Measurements from ENCODE around the gene ASAP2. TPM values are rescaled to one million over a fixed set of nuclear protein-coding genes. Genes with fewer than 3 reads are reported as not detected.
"Not testable (repeated sequence)": the region's sequence is repeated elsewhere in the genome, so short reads cannot be mapped to it uniquely, and the experiment has no call there.

Gene ASAP2
- polyA plus RNA-seq, 2 donors = 4.0 to 5.3 TPM

DNA sequence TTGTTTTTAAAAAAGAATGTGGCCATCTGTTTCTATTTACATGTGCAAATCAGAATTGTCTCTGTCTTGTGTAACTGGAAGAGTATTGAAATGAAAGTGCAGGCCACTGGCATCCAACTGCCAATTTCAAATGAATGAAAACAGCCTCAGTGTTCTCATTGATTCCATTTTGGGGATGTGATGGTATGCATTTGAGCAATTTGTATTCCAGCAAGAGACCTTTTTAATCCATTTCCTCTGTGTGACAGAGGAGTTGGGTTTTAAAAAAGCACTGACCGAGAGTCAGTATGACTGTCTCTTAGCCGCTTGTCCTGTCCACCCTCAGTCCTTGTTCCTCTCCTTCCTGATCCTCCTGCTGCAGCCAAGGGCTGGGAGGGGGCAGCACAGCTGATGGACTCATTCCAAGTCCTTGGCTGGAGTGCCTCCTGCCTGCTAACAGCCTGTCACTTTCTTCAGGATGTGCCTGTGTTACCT, 50.0 kb downstream of the ASAP2 start:
- Histone ChIP-seq H3K36me3 (ENCODE audit: control insufficient read depth in 2 of 2, insufficient read depth in 2 of 2, low read length in 1 of 2) (no peaks in the 10 kb centered on the region), H3K4me3 (ENCODE audit: low read depth in 1 of 2, low read length in 2 of 2) (no peak overlapping the region), H3K27me3 (ENCODE audit: control insufficient read depth in 1 of 2, insufficient read depth in 2 of 2, low read length in 2 of 2) (no peaks in the 10 kb centered on the region), H3K4me1 (ENCODE audit: control insufficient read depth in 2 of 2, insufficient read depth in 2 of 2, low read length in 1 of 2) (peaks cover 11 to 21% of the 10 kb centered on the region in 2 donors), H3K9me3 (ENCODE audit: control insufficient read depth in 2 of 2, insufficient read depth in 1 of 2, low read depth in 1 of 2, low read length in 1 of 2) (no peaks in the 10 kb centered on the region), H3K27ac (ENCODE audit: low read depth in 2 of 2, low read length in 1 of 2) (no peak overlapping the region)
- 37 to 54% methylated on average over 2 of the region's 2 CpGs for WGBS, 2 donors

DNA sequence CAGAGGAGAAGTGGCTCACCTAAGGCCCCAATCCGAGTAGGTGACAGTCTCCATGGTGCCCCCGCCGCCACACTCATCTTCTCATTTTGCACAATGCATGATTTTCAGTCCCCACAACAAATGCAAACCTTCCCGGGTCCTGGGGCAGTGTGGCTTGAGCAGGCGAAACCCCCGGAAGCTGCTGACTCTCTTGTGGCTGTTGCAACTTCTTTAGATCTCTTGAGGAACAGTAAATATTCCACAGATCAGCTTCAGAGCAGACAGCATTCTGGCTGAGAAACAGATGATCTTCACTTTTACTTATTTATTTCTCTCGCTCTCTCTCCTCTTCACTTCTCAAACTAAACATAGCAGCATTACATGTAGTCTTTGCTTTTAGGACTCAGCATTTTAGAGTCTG, 51.9 kb downstream of the ASAP2 start:
- Histone ChIP-seq H3K36me3 (ENCODE audit: control insufficient read depth in 2 of 2, insufficient read depth in 2 of 2, low read length in 1 of 2) (no peaks in the 10 kb centered on the region), H3K4me3 (ENCODE audit: low read depth in 1 of 2, low read length in 2 of 2) (no peak overlapping the region), H3K9me3 (ENCODE audit: control insufficient read depth in 2 of 2, insufficient read depth in 1 of 2, low read depth in 1 of 2, low read length in 1 of 2) (no peaks in the 10 kb centered on the region), H3K4me1 (ENCODE audit: control insufficient read depth in 2 of 2, insufficient read depth in 2 of 2, low read length in 1 of 2) (peaks cover 9 to 24% of the 10 kb centered on the region in 2 donors), H3K27me3 (ENCODE audit: control insufficient read depth in 1 of 2, insufficient read depth in 2 of 2, low read length in 2 of 2) (no peaks in the 10 kb centered on the region), H3K27ac (ENCODE audit: low read depth in 2 of 2, low read length in 1 of 2) (peak overlapping the region in 1 of 2 donors; percentile 37)
- 75 to 80% methylated on average over 7 of the region's 7 CpGs for WGBS, 2 donors

DNA sequence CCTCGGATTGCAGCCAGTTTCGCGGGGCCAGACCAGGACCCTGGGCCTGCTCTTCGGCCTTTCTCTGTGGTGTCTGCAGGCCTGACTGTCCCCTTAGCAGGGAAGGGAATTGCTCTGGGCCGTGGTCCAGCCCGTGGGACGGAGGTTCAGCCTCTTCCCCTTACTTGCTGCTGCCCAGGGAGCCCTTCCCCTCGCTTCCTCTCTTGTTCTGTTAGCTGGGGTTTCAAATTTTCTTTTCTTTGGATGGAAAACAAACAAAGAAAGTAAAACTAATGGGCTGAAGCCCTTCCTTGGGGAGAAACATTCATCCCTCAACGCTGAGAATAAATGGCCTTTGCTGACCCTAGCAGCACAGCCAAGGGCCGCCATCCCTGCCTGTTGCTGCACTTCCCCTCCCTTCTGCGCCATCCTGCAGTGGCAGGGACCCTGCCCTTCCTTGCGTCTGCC, 52.4 kb downstream of the ASAP2 start:
- Histone ChIP-seq H3K27ac (ENCODE audit: low read depth in 2 of 2, low read length in 1 of 2) (peak overlapping the region in 1 of 2 donors; percentile 22), H3K36me3 (ENCODE audit: control insufficient read depth in 2 of 2, insufficient read depth in 2 of 2, low read length in 1 of 2) (no peaks in the 10 kb centered on the region), H3K27me3 (ENCODE audit: control insufficient read depth in 1 of 2, insufficient read depth in 2 of 2, low read length in 2 of 2) (no peaks in the 10 kb centered on the region), H3K4me1 (ENCODE audit: control insufficient read depth in 2 of 2, insufficient read depth in 2 of 2, low read length in 1 of 2) (peaks cover 9 to 24% of the 10 kb centered on the region in 2 donors), H3K9me3 (ENCODE audit: control insufficient read depth in 2 of 2, insufficient read depth in 1 of 2, low read depth in 1 of 2, low read length in 1 of 2) (no peaks in the 10 kb centered on the region), H3K4me3 (ENCODE audit: low read depth in 1 of 2, low read length in 2 of 2) (no peak overlapping the region)
- 58 to 70% methylated on average over 12 of the region's 12 CpGs for WGBS, 2 donors

DNA sequence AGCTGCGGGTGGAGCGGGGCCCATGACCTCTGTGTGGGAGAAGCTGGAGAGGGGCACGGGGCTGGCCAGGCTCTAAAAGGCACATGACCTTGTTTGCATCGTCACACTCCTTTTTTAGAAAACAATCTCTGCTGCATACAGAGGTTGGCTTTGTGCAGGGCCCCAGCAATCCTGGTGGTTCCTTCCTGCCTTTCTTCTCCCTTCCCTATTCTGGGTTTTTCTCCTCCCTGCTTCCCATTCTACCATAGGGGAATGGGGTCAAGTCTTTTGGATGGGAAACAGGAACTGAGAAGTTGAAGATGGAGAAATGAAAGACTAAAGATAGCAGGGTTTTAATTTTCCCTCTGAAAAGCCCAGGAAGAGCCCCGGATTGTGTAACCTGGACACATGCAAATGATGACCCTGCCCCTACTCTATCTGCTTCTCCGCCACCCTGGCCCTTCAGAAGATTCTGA, 53.9 kb downstream of the ASAP2 start:
- Histone ChIP-seq H3K4me3 (ENCODE audit: low read depth in 1 of 2, low read length in 2 of 2) (no peak overlapping the region), H3K4me1 (ENCODE audit: control insufficient read depth in 2 of 2, insufficient read depth in 2 of 2, low read length in 1 of 2) (peaks cover 9 to 24% of the 10 kb centered on the region in 2 donors), H3K27me3 (ENCODE audit: control insufficient read depth in 1 of 2, insufficient read depth in 2 of 2, low read length in 2 of 2) (no peaks in the 10 kb centered on the region), H3K27ac (ENCODE audit: low read depth in 2 of 2, low read length in 1 of 2) (peak overlapping the region in 1 of 2 donors; percentile 14), H3K36me3 (ENCODE audit: control insufficient read depth in 2 of 2, insufficient read depth in 2 of 2, low read length in 1 of 2) (no peaks in the 10 kb centered on the region), H3K9me3 (ENCODE audit: control insufficient read depth in 2 of 2, insufficient read depth in 1 of 2, low read depth in 1 of 2, low read length in 1 of 2) (no peaks in the 10 kb centered on the region)
- WGBS, 2 donors = 74 to 76% methylated on average over 6 of the region's 6 CpGs

DNA sequence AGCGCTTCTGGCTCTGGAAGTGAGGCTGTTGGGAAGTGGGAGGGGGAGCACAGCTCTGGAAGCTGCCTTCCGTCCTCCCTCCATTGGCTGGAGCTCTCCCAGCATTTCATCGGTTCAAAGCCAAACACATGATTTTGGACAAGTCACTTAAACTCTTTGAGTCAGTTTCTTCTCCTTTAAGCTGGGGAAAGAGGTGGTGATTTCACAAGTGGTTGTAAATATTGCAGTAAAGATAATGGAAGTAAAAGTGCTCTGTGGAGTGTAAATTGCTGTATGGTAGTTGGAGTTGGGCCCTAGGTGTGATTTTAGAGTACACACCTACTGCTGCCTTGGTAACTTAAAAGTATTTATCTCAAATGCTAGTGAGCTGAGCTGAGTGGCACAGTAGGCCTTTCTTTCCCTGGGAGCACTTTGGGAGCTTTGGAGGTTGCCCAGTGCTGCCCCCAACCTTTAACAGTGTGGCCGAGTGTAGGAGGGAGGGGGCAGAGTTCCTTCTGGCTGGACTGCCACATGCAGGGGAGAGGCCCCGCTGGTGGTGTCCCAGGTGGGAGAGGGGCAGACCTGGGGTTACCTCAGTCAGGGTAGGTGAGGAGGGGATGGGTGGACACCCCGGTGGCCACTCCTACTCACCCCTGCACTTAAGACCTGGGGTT, 54.7 kb downstream of the ASAP2 start:
- Histone ChIP-seq H3K4me1 (ENCODE audit: control insufficient read depth in 2 of 2, insufficient read depth in 2 of 2, low read length in 1 of 2) (peaks cover 9 to 24% of the 10 kb centered on the region in 2 donors), H3K4me3 (ENCODE audit: low read depth in 1 of 2, low read length in 2 of 2) (no peak overlapping the region), H3K36me3 (ENCODE audit: control insufficient read depth in 2 of 2, insufficient read depth in 2 of 2, low read length in 1 of 2) (no peaks in the 10 kb centered on the region), H3K27ac (ENCODE audit: low read depth in 2 of 2, low read length in 1 of 2) (peak overlapping the region in 1 of 2 donors; percentile 78), H3K9me3 (ENCODE audit: control insufficient read depth in 2 of 2, insufficient read depth in 1 of 2, low read depth in 1 of 2, low read length in 1 of 2) (no peaks in the 10 kb centered on the region), H3K27me3 (ENCODE audit: control insufficient read depth in 1 of 2, insufficient read depth in 2 of 2, low read length in 2 of 2) (no peaks in the 10 kb centered on the region)
- 64 to 71% methylated on average over 6 of the region's 6 CpGs for WGBS, 2 donors

DNA sequence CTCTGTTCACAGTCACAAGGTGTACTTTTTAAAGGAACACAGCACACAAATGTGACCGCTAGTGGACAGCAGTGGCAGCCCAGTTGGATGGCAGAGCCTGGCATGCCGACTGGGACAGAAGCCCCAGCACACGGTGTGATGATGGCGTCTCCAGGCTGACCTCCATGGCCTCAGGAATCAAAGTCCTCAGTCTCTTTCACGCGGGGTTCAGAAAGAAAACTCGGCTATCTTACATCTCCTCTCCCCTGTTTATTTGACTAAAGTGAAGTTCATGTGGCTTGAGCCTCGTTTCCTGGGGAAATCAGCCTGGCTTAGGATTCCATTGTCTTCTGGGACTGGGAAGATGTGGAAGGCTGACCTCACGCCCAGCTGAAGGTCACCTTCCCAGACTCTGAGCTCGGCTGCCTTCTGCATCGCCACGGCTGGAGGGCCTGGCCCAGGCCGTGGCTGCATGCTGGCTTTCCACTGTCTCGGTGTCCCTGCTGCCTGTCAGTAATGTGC, 56.1 kb downstream of the ASAP2 start:
- H3K4me1 ChIP-seq (ENCODE audit: control insufficient read depth in 2 of 2, insufficient read depth in 2 of 2, low read length in 1 of 2) = peaks cover 5 to 22% of the 10 kb centered on the region in 2 donors
- WGBS, 2 donors = 65 to 71% methylated on average over 14 of the region's 14 CpGs

DNA sequence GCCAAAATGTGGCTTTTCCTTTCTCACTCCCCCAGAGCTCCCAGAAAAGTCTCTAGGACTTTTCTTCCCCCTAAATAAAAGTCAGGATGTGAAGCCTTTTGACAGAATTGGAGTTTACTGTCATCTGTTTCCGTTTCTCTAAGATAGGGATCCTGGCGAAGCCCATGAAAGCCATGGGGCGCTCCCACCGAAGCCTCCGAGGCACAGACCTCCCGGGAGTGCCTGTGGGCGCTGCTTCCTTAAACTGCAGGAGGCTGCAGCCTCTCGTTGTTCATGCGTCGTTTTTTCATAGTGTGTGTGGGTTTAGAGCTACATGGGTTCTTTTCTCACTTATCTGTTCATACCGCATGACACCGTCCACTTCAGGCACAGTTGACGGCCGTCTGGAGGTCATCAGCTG, 56.8 kb downstream of the ASAP2 start:
- Histone ChIP-seq H3K4me1 (ENCODE audit: control insufficient read depth in 2 of 2, insufficient read depth in 2 of 2, low read length in 1 of 2) (peaks cover 5 to 22% of the 10 kb centered on the region in 2 donors), H3K27me3 (ENCODE audit: control insufficient read depth in 1 of 2, insufficient read depth in 2 of 2, low read length in 2 of 2) (no peaks in the 10 kb centered on the region), H3K27ac (ENCODE audit: low read depth in 2 of 2, low read length in 1 of 2) (peak overlapping the region; percentile 8 to 38), H3K9me3 (ENCODE audit: control insufficient read depth in 2 of 2, insufficient read depth in 1 of 2, low read depth in 1 of 2, low read length in 1 of 2) (no peaks in the 10 kb centered on the region), H3K36me3 (ENCODE audit: control insufficient read depth in 2 of 2, insufficient read depth in 2 of 2, low read length in 1 of 2) (no peaks in the 10 kb centered on the region), H3K4me3 (ENCODE audit: low read depth in 1 of 2, low read length in 2 of 2) (no peak overlapping the region)
- 48 to 58% methylated on average over 14 of the region's 14 CpGs for WGBS, 2 donors

More for the DNA sequence above, 56.1 kb downstream of the ASAP2 start:
- no peaks in the 10 kb centered on the region for H3K36me3 ChIP-seq (ENCODE audit: control insufficient read depth in 2 of 2, insufficient read depth in 2 of 2, low read length in 1 of 2)
- no peaks in the 10 kb centered on the region for H3K27me3 ChIP-seq (ENCODE audit: control insufficient read depth in 1 of 2, insufficient read depth in 2 of 2, low read length in 2 of 2)
- no peaks in the 10 kb centered on the region for H3K9me3 ChIP-seq (ENCODE audit: control insufficient read depth in 2 of 2, insufficient read depth in 1 of 2, low read depth in 1 of 2, low read length in 1 of 2)
- peak overlapping the region; percentile 38 to 66 for H3K27ac ChIP-seq (ENCODE audit: low read depth in 2 of 2, low read length in 1 of 2)
- no peak overlapping the region for H3K4me3 ChIP-seq (ENCODE audit: low read depth in 1 of 2, low read length in 2 of 2)

DNA sequence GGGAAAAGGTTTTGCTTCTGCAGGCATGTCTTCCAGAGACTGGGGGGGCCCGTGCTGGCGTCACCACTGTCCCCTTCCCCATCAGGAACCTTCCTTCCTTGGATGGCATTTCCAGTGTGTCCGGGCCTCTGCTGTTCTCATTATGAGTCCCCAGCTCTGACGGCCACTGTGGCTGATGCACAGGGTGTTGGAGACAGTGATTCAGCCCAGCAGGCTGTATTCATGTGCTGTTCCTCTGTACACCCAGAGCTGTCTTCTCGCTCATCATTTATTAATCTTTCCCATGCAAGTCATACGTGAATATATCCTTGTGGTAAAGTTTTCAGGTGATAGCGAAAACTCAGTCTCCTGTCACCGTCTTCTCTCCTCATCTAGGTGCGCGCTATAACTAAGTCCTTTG, 57.7 kb downstream of the ASAP2 start:
- Histone ChIP-seq H3K4me1 (ENCODE audit: control insufficient read depth in 2 of 2, insufficient read depth in 2 of 2, low read length in 1 of 2) (peaks cover 2 to 20% of the 10 kb centered on the region in 2 donors), H3K27ac (ENCODE audit: low read depth in 2 of 2, low read length in 1 of 2) (no peak overlapping the region), H3K27me3 (ENCODE audit: control insufficient read depth in 1 of 2, insufficient read depth in 2 of 2, low read length in 2 of 2) (no peaks in the 10 kb centered on the region), H3K9me3 (ENCODE audit: control insufficient read depth in 2 of 2, insufficient read depth in 1 of 2, low read depth in 1 of 2, low read length in 1 of 2) (no peaks in the 10 kb centered on the region), H3K36me3 (ENCODE audit: control insufficient read depth in 2 of 2, insufficient read depth in 2 of 2, low read length in 1 of 2) (no peaks in the 10 kb centered on the region), H3K4me3 (ENCODE audit: low read depth in 1 of 2, low read length in 2 of 2) (no peak overlapping the region)
- 87% methylated on average over 10 of the region's 10 CpGs for WGBS, 2 donors

DNA sequence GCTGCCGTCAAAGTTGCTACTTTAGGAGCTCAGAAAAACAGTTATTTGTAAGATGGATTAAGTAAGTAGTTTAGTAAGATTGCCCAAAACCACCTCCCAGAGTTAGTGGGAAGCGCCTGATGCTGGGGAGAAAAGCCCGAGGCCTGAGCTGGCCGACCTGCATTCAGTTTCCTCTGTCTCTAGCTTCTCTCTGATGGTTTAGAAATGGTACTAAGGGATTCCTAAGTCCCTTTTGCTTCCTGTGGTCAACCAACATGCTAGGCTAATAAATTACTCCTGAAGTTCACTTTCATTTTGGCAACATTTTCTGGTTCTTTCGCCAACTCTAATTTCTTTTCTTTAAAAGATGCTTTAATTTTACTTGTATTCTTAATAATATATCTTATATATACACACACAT, 60.1 kb downstream of the ASAP2 start:
- WGBS, 2 donors = 84 to 90% methylated on average over 5 of the region's 5 CpGs
- Histone ChIP-seq H3K9me3 (ENCODE audit: control insufficient read depth in 2 of 2, insufficient read depth in 1 of 2, low read depth in 1 of 2, low read length in 1 of 2) (no peaks in the 10 kb centered on the region), H3K27ac (ENCODE audit: low read depth in 2 of 2, low read length in 1 of 2) (no peak overlapping the region), H3K36me3 (ENCODE audit: control insufficient read depth in 2 of 2, insufficient read depth in 2 of 2, low read length in 1 of 2) (no peaks in the 10 kb centered on the region), H3K4me3 (ENCODE audit: low read depth in 1 of 2, low read length in 2 of 2) (no peak overlapping the region), H3K27me3 (ENCODE audit: control insufficient read depth in 1 of 2, insufficient read depth in 2 of 2, low read length in 2 of 2) (no peaks in the 10 kb centered on the region), H3K4me1 (ENCODE audit: control insufficient read depth in 2 of 2, insufficient read depth in 2 of 2, low read length in 1 of 2) (peaks cover 0 to 6% of the 10 kb centered on the region in 2 donors)

DNA sequence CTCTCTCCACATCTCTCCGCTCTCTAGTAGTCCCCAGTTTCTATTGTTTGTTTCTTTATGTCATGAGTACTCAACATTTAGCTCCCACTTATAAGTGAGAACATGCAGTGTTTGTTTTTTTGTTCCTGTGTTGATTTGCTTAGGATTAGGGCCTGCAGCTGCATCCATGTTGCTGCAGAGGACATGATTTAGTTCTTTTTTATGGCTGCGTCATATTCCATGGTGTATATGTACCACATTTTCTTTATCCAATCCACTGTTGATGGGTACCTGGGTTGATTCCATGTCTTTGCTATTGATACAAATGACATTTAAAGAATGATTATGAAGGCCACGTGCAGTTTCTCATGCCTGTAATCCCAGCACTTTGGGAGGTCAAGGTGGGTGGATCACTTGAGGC, 60.7 kb downstream of the ASAP2 start:
- H3K27me3 ChIP-seq (ENCODE audit: control insufficient read depth in 1 of 2, insufficient read depth in 2 of 2, low read length in 2 of 2); H3K27ac ChIP-seq (ENCODE audit: low read depth in 2 of 2, low read length in 1 of 2): not testable (repeated sequence)
- 96 to 98% methylated on average over 3 of the region's 3 CpGs for WGBS, 2 donors

More for the DNA sequence above, 60.7 kb downstream of the ASAP2 start:
- H3K4me1 ChIP-seq (ENCODE audit: control insufficient read depth in 2 of 2, insufficient read depth in 2 of 2, low read length in 1 of 2); H3K36me3 ChIP-seq (ENCODE audit: control insufficient read depth in 2 of 2, insufficient read depth in 2 of 2, low read length in 1 of 2); H3K4me3 ChIP-seq (ENCODE audit: low read depth in 1 of 2, low read length in 2 of 2); H3K9me3 ChIP-seq (ENCODE audit: control insufficient read depth in 2 of 2, insufficient read depth in 1 of 2, low read depth in 1 of 2, low read length in 1 of 2): not testable (repeated sequence)
